ENCODE results near the gene ARL8A.
"Not testable (repeated sequence)": the region's sequence is repeated elsewhere in the genome, so short reads cannot be mapped to it uniquely, and the experiment has no call there.

Gene ARL8A

DNA sequence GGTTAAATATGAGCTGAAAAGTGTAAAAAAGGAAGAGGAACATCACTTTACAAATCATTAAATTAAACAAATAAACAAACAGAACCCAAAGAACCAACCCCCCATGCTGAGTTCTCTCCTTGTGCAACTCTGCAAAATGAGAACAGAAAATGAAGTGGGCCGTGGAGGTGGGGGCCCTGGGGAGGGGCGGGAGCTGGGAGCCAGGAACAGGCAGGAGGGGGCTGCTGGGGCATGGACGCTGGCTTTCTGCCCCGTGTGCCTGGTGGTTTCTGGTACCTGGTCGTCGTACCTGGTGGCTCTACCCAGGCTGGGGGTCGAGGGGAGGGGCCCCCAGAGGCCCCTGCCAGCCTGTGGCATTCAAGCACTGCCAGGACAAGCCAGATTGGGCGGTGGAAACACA, 11.0 kb downstream of the ARL8A start:
- no peak for DNase-seq

DNA sequence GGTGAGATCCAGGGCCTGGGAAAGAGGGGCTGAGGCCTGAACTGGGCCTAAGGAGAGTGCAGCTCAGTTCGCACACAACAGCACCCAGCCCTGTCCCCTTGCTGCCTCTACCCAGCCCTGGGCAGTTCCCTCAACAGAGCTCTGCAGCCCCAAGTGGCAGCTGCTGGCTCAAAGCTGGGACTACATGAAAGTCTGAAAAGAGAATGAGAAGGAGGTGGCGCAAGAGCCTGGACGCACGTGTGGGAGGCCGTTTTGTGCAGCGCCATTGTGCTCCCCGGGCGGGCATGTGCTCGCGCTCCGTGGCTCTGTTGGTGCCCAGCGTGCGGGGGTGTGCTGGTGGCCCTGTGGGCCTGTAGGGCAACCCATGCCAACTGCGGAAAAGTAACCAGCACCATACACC, 11.5 kb downstream of the ARL8A start:
- DNase-seq: no peak

DNA sequence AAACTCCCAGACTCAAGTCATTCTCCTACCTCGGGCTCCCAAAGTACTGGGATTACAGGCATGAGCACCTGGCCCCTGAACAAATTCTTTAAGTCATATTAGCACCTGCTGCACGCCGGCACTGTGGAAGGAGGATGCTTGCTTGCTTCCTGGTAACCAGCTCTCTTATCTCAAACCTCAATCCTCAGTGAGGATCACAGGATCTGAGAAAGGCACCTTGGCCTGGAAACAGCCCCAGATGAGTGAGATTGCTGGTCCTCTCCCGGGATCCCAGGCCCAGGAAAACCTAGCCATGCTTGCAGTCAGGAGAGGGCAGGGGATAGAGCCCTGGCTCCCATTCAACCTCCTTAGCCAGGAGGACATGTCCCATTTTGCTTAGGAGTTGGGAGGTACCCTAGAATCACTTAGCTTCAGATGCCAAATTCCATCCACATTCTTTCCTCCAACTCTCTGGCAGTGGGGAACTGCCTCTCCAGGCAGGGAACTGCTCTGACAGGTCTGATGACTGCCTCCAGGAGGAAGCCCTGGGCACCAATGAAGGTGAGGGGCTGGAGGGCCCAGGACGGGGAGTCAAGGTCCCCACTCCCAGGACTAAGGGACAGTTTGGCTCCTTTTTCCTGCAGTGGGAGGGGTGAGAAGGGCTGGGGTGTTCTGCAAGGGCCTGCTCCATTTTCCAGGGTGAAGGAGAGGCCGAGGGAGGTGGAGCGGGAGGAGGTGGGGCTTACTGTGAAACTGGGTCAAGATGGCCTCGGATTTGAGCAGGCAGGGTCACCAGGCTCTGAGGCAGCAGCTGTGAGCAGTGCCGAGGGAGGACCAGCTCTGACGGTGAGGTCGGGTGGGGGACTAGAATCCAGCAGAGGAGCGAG, 12.3 kb downstream of the ARL8A start:
- no peak for DNase-seq

DNA sequence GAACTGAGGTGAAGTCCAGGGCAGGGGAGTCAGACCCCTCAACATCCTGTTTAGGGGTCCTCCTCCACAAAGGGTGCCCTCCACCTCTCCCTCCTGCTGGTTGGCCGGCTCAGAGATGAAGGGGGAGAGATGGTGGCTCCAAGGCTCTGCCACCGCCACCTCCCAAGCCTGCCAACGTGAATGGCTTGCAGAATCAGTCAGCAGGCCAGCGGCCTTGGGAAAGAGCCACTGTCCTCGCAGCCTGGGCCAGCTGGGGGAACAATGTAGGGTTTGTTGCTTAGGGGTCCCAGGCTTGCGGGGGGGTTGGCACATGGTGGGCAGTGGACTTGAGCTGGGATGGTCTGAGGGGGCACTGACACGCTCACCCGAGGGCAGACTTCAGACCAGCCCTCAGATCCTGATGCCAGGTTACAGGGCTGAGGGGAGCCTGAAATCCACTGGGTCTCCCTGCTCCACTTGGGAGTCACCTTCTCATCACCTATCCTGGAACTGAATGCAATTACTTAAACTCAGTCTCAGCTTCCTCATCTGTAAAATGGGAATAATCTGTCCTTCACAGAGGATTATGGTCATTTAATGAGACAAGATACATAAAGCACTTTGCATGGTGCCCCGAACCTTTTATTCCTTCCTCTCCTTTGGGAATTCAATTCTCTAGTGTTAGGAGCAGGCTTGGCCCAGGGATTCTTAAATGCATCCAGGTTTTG, 13.6 kb downstream of the ARL8A start:
- DNase-seq: no peak

DNA sequence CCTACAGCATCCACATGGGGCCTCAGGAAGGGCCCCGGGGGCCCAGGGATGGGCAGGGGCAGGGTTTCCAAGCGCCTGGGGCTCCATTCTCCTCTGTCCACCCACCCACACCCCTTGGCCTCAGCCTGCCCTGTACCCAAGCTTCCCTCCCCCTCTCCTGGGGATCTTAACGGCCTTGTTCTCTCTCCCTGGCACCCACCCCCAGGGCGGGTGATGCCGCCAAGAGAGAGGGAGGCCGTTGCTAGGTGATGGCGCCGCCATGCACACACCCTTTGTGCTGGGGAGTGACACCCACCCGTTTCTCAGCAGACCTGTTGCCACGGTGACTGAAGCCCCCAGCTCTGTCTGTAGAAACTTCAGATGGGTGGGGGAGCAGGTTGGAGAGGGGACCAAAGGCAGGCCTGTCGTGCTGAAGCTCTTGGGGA, 14.2 kb downstream of the ARL8A start:
- DNase-seq: no peak

DNA sequence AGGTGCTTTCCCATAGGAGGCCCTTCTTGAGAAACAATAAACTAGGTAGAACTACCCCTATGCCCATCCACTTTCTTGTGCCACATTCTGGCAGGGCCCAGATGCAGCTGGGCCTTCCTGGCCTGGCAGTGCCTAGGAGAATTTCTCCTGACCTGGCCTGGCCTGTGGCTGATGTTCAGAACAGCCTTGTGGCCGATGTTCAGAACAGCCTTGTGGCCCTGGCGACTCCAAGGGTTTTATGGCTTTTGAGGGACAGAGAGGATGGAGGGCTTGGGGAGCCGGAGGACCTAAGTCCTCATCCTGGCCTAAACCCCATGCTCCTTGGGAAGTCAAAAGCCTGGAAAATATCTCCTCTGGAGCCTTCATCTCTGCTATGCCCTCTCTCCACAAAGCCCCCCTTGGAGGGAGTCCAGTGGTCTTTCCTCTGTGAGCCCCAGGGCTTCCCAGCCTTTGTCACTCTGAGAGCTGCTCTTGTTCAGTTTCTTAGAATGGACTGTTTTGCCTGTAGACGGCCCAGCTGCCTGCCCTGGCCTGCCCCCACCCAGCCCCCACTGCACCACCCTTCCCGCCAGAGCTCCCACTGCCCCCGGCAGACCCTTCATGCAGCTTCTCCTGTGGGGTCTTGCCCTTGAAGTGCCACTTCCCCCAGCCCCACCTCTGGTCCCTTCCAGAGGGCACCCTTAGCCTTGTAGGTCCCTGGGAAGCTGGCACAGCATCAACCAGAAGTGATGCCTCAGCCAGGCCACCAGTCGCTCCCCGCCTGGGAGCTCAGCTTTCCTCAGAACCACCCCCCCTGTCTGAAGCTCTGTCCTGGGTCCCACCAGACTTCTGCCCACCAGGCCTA, 14.9 kb downstream of the ARL8A start:
- DNase-seq: no peak

DNA sequence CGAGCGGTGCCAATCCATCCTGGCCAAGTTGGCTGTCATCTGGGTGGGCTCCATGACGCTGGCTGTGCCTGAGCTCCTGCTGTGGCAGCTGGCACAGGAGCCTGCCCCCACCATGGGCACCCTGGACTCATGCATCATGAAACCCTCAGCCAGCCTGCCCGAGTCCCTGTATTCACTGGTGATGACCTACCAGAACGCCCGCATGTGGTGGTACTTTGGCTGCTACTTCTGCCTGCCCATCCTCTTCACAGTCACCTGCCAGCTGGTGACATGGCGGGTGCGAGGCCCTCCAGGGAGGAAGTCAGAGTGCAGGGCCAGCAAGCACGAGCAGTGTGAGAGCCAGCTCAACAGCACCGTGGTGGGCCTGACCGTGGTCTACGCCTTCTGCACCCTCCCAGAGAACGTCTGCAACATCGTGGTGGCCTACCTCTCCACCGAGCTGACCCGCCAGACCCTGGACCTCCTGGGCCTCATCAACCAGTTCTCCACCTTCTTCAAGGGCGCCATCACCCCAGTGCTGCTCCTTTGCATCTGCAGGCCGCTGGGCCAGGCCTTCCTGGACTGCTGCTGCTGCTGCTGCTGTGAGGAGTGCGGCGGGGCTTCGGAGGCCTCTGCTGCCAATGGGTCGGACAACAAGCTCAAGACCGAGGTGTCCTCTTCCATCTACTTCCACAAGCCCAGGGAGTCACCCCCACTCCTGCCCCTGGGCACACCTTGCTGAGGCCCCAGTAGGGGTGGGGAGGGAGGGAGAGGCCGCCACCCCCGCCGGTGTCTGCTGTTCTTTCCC, 16.5 kb downstream of the ARL8A start:
- DNase-seq: no peak

DNA sequence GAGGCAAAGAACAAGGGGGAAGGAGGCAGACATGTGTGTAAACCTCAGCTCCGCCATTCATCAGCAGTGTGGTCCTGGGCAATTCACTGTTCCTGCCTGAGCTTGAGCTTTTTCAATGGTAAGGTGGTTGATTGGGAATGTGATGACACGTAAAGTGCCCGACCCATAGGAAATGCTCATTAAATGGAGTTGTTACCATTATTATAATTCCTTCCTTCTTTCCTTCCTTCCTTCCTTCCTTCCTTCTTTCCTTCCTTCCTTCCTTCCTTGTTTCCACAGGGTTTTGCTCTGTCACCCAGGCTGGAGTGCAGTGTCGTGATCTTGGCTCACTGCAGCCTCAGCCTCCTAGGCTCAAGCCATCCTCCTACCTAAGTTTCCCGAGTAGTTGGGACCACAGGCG, 17.5 kb downstream of the ARL8A start:
- no peak for DNase-seq

DNA sequence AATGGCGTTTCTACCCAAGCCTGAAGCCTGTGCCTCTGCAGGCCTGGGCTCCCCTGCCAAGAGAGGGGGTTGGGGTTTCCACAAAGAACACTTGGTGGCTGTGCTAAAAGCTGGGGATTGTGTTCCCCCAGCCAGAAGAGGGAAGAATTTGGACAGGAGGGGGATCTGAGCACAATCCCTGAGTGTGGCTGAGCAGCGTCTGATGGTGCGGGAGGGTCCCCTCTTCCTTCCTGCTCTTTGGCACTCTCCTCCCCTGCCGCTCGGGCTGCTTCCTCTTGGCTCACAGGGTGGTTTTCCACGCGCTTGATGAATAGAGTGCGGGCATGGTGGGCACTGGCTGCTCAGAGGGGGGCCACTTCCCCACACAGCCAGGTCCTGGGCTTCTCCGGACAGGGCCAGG, 18.1 kb downstream of the ARL8A start:
- DNase-seq: no peak

DNA sequence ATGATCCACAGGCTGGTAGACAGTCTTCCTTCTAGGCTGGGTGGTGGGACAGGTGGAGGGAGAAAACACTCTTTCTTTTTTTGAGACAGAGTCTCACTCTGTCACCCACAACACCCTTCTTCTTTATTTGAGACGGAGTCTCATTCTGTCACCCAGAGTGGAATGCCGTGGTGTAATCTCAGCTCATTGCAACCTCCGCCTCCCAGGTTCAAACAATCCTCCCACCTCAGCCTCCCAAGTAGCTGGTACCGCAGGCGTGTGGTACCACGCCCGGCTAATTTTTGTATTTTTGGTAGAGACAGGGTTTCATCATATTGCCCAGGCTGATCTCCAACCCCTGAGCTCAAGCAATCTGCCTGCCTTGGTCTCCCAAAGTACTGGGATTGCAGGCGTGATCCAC, 18.9 kb downstream of the ARL8A start:
- no peak for DNase-seq

DNA sequence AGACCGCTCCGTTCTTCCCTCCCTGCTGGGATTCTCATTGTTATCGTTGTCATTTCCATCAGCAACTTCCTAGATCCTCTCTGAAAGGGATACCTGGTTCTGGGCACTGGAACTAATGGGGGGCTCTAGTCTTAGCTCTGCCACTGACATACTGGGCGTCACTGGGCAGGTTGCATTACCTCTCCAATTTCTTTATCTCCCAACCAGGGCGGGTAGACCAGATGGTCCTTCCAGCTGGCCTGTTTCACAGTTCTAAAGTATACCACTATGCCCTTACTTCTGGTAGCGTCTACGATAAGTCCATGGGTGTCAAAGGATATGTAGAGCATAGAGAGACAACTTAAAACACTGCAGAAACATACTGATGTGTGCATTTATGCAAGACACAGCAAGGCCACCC, 20.4 kb downstream of the ARL8A start:
- no peak for DNase-seq

DNA sequence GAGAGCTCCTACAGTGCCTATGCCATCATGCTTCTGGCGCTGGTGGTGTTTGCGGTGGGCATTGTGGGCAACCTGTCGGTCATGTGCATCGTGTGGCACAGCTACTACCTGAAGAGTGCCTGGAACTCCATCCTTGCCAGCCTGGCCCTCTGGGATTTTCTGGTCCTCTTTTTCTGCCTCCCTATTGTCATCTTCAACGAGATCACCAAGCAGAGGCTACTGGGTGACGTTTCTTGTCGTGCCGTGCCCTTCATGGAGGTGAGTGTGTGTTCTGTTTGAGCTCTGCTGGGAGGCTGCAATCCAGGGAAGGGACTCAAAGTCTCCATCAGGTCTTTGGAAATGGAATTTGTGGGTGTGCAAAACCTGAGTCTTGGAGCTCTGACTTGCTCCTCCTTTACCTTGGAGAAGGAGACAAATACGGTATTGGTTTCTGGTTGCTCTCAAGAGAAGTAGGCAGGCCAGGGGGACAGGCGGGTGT, 21.2 kb downstream of the ARL8A start:
- no peak for DNase-seq

DNA sequence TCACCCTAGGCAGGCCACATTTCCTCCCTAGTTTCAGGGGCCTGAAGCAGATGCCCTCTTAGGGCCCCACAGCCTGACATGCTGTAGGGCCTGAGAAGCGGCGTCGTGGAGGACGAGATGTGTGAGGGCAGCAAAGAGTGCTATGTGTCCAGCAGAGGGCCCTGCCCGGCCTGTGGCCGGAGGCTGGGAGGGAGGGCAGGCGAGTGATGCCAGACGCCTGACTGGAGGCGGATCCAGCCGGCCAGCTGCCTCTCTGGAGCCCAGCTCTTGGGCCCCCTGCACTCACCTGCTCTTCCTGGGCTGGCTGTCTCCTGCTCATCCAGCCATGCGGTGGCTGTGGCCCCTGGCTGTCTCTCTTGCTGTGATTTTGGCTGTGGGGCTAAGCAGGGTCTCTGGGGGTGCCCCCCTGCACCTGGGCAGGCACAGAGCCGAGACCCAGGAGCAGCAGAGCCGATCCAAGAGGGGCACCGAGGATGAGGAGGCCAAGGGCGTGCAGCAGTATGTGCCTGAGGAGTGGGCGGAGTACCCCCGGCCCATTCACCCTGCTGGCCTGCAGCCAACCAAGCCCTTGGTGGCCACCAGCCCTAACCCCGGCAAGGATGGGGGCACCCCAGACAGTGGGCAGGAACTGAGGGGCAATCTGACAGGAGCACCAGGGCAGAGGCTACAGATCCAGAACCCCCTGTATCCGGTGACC, 21.8 kb downstream of the ARL8A start, which contains the start of gene GPR37L1:
Gene GPR37L1, plus strand, starts transcription at position 279 of the 697 bp plus-strand sequence. Its CDS starts 47 bp downstream, at position 326.
- DNase-seq: peak; percentile 69

DNA sequence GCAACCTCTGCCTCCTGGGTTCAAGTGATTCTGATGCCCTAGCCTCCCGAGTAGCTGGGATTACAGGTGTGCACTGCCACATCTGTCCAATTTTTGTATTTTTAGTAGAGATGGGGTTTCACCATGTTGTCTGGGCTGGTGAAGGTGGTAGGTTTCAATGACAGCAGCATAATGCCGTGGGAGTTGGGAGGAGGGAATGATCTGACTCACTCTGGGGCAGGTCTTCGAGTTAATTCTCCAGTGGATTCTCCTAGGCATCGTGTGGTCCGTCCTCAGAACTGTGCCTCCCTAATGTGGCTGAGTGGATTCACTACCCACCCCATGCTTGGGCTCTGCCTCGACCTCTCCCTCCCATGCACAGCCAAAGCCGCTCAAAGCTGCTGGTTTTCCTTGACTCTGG, 23.5 kb downstream of the ARL8A start:
- DNase-seq: no peak

DNA sequence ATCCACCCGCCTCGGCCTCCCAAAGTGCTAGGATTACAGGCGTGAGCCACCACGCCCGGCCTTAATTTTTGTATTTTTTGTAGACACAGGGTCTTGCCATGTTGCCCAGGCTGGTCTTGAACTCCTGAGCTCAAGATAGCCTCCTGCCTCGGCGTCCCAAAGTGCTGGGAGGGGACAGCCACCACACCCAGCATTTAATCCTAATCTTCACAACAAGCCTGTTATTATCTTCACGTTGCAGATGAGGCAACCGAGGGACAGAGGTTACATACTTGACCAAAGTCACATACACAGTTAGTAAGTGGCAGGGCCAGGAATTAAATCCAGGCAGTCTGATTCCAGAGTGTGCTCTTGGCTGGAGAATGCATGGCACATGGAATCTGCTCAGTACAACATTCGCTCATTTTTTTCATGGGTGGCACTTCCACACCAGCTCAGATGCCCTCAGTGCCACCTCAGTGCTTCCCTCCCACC, 26.6 kb downstream of the ARL8A start:
- no peak for DNase-seq

DNA sequence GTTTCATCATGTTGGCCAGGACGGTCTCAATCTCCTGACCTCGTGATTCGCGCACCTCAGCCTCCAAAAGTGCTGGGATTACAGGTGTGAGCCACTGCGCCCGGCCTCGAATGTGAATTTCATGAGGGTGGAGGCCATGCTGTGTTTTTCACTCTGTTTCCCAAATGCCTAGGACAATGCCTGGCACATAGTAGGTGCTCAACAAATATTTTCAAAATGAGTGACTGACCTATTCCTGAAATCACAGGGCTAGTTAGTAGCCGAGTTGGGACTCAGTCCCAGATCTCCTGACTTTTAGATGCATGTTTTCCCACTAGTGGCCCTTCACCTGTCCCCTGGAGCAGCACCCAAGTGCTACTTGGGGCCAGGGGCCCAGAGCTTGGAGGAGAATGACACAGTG, 28.2 kb downstream of the ARL8A start:
- DNase-seq: no peak

DNA sequence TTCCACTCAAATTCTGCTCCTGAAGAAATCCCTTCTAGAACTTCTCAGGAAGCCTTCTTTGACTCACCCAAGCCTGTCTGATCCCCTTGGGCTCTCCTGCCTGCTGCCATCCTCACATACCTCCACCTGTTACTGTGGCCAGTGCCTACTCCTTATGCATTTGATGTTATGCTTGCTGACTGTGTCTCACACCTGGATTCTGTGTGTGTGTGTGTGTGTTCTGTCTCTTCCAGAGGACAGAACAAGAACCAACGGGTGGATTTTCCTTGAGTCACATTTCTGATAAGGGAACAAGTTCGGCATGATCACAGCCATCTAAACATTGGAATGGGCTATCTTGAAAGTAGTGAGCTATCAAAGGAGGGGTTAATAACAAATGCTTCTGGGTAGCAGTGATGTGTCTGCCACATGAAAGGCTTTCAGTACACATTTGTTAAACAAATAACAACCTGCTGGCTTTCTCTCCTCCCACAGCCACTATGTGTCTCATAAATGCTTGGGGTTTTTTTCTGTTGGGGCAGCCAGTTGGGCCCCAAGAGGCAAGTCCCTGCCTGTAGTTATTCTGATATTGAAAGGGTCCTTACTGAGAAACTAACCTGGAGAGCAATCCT, 30.7 kb downstream of the ARL8A start:
- no peak for DNase-seq

DNA sequence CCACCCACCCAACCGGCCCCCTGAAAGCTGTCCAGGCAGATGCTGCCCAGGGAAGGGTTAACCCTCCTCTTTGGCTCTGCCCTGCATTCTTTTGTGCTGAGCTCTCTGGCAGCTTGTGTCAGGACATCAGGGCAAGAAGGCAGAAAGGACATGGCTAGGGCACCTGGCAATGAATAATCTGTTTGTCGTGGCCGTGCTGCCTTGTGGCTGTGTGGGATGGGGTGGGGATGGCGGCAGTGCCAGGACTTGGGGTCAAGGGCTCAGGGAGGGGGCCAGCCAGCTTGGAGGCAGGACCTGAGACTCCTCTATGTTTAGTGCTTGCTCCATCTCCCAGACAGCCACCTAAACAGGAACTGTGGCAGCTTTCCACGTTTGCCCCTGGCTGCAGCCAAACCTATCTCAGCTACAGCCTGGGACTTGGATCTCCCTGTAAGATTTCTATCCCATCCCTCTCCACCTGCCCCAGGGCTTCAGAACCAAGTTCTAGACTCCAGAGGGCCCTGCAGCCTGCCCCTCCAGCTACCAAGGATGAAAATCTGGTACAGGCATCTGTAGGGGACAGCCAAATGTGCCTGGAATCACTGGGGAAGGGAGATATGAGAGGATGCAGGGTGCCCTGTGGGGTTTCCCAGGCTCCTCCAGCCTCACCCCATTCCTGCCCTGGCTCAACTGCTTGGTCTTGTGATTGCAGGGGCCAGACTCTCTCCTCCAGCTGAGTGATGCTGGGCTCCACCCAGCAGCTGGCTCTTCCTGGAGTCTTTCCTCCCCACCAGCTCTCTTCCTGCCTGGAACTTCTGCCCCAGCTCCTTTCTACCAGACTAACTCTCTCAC, 31.5 kb downstream of the ARL8A start:
- no peak for DNase-seq

DNA sequence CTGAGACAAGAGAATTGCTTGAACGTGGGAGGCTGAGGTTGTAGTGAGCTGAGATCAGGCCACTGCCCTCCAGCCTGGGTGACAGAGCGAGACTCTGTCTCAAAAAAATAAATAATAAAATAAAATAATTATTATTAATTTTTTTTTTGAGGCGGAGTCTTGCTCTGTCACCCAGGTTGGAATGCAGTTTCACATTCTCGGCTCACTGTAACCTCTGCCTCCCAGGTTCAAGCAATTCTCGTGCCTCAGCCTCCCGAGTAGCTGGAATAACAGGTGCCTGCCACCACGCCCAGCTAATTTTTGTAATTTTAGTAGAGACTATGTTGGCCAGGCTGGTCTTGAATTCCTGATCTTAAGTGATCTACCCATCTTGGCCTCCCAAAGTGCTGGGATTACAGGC, 32.9 kb downstream of the ARL8A start:
- not testable (repeated sequence) for DNase-seq

DNA sequence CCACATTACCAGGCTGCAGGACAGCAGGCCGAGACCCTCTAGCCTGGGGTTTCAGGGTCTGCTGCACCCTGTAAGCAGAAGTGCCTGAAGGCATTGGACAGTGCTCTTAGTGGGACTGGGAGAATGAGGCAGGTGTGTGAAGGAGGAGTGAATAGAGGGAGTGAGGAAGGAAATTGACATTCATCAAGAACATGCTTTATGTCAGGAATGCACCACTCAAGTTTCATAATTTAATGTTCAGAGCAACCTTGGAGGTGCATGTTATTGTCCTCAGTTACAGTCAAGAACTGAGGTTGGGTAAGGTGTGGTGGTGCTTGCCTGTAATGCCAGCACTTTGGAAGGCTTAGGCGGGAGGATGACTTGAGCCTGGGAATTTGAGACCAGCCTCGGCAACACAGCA, 33.6 kb downstream of the ARL8A start:
- no peak for DNase-seq
